ENCODE results near the gene ZNF343. TPM values are rescaled to one million over a fixed set of nuclear protein-coding genes. Genes with fewer than 3 reads are reported as not detected.

ZNF343 gene
- polyA plus RNA-seq, 1 of the 3 experiments (the other 2 are of a cell fraction), result 11.0 TPM

- no peak for DNase-seq
- ChIA-PET CTCF (interaction anchor here (1.0 to 7.0 kb wide), 6 partner anchors 11 to 132 kb away, joined by 3 to 133 read pairs (median 14); partner anchors contain the start of genes NOP56 and ZNF343), POLR2A (no interaction called here)
- H3K27me3 ChIP-seq (ENCODE audit: insufficient read depth), result no peaks in the 10 kb centered on the region
- H3K9ac ChIP-seq, result no peak overlapping the region
- H3K4me3 ChIP-seq (ENCODE audit: low read depth in 2 of 2, low read length in 1 of 2), result no peak overlapping the region
- no peaks in the 10 kb centered on the region for H4K20me1 ChIP-seq (ENCODE audit: insufficient read depth)
- no peak overlapping the region for H3K4me2 ChIP-seq
- H3K4me1 ChIP-seq (ENCODE audit: control insufficient read depth in 1 of 2, insufficient read depth in 2 of 2, low read depth in 1 of 2, low read length in 1 of 2), result peaks cover 0 to 5% of the 10 kb centered on the region in 2 experiments; a peak in 1 of 4 replicates
- TF ChIP-seq IRF3 (IDR thresholded peaks at IDR 0.05; ENCODE audit: low read depth, low read length) (no peak), YY1 (IDR thresholded peaks at IDR 0.05; ENCODE audit: low read depth) (no peak), PBX3 (IDR thresholded peaks at IDR 0.05) (no peak), NRF1 (IDR thresholded peaks at IDR 0.05; ENCODE audit: low read depth, low read length) (no peak), MEF2A (IDR thresholded peaks at IDR 0.05; ENCODE audit: borderline replicate concordance, low read depth) (no peak), FOXJ3 (CRISPR knock-in tag; IDR thresholded peaks at IDR 0.05) (no peak), JUND (IDR thresholded peaks at IDR 0.05) (no peak), ZBTB33 (IDR thresholded peaks at IDR 0.05; ENCODE audit: borderline replicate concordance, low read depth) (no peak), REST (IDR thresholded peaks at IDR 0.05; ENCODE audit: low read depth, low read length) (no peak), GATA2 (CRISPR knock-in tag; IDR thresholded peaks at IDR 0.05) (no peak), RCOR1 (IDR thresholded peaks at IDR 0.05; ENCODE audit: low read length) (no peak), SMC3 (IDR thresholded peaks at IDR 0.05; ENCODE audit: low read depth, low read length) (no peak), TCF12 (IDR thresholded peaks at IDR 0.05) (no peak), NFIC (IDR thresholded peaks at IDR 0.05; ENCODE audit: borderline replicate concordance) (no peak), RAD21 (IDR thresholded peaks at IDR 0.05; ENCODE audit: low read length) (no peak), EZH2phosphoT487 (IDR thresholded peaks at IDR 0.05; ENCODE audit: borderline replicate concordance, low read depth) (no peak), ELF1 (IDR thresholded peaks at IDR 0.05) (no peak)
- no peaks in the 10 kb centered on the region for H3K36me3 ChIP-seq (replicated peaks in 1 of 2; ENCODE audit: control insufficient read depth in 1 of 2, insufficient read depth in 2 of 2, low read length in 1 of 2)
- no peaks in the 10 kb centered on the region for H3K9me3 ChIP-seq
- WGBS (ENCODE audit: low lambda C conversion rate), result 97% methylated on average over 4 of the region's 4 CpGs
- H2AFZ ChIP-seq (ENCODE audit: low read depth), result no peak overlapping the region
- H3K9me2 ChIP-seq, result no peaks in the 10 kb centered on the region
- H3F3A ChIP-seq (replicated peaks; ENCODE audit: insufficient read depth), result no peaks in the 10 kb centered on the region
- H3K79me2 ChIP-seq (ENCODE audit: insufficient read depth), result no peaks in the 10 kb centered on the region
- no peak overlapping the region for H3K27ac ChIP-seq (ENCODE audit: low read depth in 2 of 2, low read length in 1 of 2)
Observed at GRCh38 chr20:2519115-2519809, 10.5 kb upstream of the ZNF343 start.

All from SK-N-SH (cell line).